Lung (tissue), 12 donors: ENCODE measurements around the gene LGI1. TPM values are rescaled to one million over a fixed set of nuclear protein-coding genes. Genes with fewer than 3 reads are reported as not detected.

Experiments
- ATAC-seq: fragments of 200-7000 bp; cut with Tn5 transposase; one replicate; pipeline ENCODE4 v1.9.1; 2020; ENCODE audit warnings: moderate number of reproducible peaks; ENCODE audit not compliant: insufficient read depth, low FRiP score
- DNase-seq, 3 donors: peaks; one replicate each; pipeline ENCODE4 v3.0.0-alpha.2; 2013 to 2017
- H3K27ac ChIP-seq, 2 donors: one replicate each; pipeline ENCODE4 v1.5.1; 2013; ENCODE audit warnings: mild to moderate bottlenecking in 2 of 2, moderate library complexity in 2 of 2, control low read depth in 1 of 2, inconsistent platforms in 1 of 2, low read depth in 1 of 2, low read length in 1 of 2
- H3K27me3 ChIP-seq, 3 donors: one replicate each; pipeline ENCODE4 v1.5.1; 2013; ENCODE audit warnings: low read length in 2 of 3; ENCODE audit not compliant: control insufficient read depth in 3 of 3, insufficient read depth in 3 of 3
- H3K36me3 ChIP-seq, 4 donors: one replicate each; pipeline ENCODE4 v1.5.1; 2013; ENCODE audit warnings: low read length in 4 of 4, mild to moderate bottlenecking in 1 of 4, moderate library complexity in 1 of 4; ENCODE audit not compliant: control insufficient read depth in 4 of 4, insufficient read depth in 4 of 4
- H3K4me1 ChIP-seq, 5 donors: one replicate each; pipeline ENCODE4 v1.5.1; 2013; ENCODE audit warnings: low read length in 5 of 5, mild to moderate bottlenecking in 2 of 5, moderate library complexity in 1 of 5; ENCODE audit not compliant: control insufficient read depth in 5 of 5, insufficient read depth in 5 of 5
- H3K4me3 ChIP-seq: one replicate; pipeline ENCODE4 v1.5.1; 2013; ENCODE audit warnings: mild to moderate bottlenecking, control low read depth, moderate library complexity
- H3K9ac ChIP-seq, 2 donors: one replicate each; pipeline ENCODE4 v1.5.1; 2013; ENCODE audit warnings: low read length in 2 of 2, control low read depth in 1 of 2; ENCODE audit not compliant: insufficient read depth in 1 of 2
- H3K9me3 ChIP-seq, 4 donors: one replicate each; pipeline ENCODE4 v1.5.1; 2013; ENCODE audit warnings: low read length in 3 of 4, mild to moderate bottlenecking in 1 of 4, moderate library complexity in 1 of 4; ENCODE audit not compliant: control insufficient read depth in 4 of 4, insufficient read depth in 3 of 4
- WGBS, 2 donors: extraction: QIAGEN DNeasy Blood & Tissue Kit; methylation state at CpG; one replicate each; pipeline ENCODE4 v1.1.7; 2013; 5-methylcytosine and 5-hydroxymethylcytosine counted together
- polyA plus RNA-seq, 2 donors: library from polyadenylated mRNA; stranded (reverse); fragments of 200-250 nt; gene quantifications; one replicate each; pipeline ENCODE4 v1.2.1, GENCODE V29; 2013
- total RNA-seq, 2 donors: library from RNA; depleted of rRNA in 1 of 2; stranded (reverse); fragments of >200 nt in 1 of 2; gene quantifications; one replicate each; pipeline ENCODE4 v1.2.1, GENCODE V29; 2014 to 2021
- TF ChIP-seq, protein P1 (sequence below): IDR thresholded peaks from 2 replicates; pipeline ENCODE4 v1.5.1; 2012; ENCODE audit warnings: mild to moderate bottlenecking; ENCODE audit errors: control extremely low read depth, extremely low read depth
- donor health status: control.
- donor health status: control.
- donor health status: Bipolar disorder and iron deficiency.
- donor health status: healthy.
- donor health status: DM: yes; HTN: yes; CAD: no.

Gene LGI1
- total and polyA plus RNA-seq, 4 donors: 0.68 TPM; not detected in 3

GRCh38 chr10:93797825-93798224 lies 40.1 kb downstream of the LGI1 start:
- Histone ChIP-seq H3K36me3 (no peaks in the 10 kb centered on the region), H3K9ac (no peak overlapping the region), H3K27me3 (no peaks in the 10 kb centered on the region), H3K27ac (no peak overlapping the region), H3K9me3 (peaks cover 0 to 5% (median 0%) of the 10 kb centered on the region in 4 donors), H3K4me1 (no peaks in the 10 kb centered on the region), H3K4me3 (no peak overlapping the region)
- ATAC-seq (no peak), DNase-seq (no peak)
- TF ChIP-seq, protein P1, sequence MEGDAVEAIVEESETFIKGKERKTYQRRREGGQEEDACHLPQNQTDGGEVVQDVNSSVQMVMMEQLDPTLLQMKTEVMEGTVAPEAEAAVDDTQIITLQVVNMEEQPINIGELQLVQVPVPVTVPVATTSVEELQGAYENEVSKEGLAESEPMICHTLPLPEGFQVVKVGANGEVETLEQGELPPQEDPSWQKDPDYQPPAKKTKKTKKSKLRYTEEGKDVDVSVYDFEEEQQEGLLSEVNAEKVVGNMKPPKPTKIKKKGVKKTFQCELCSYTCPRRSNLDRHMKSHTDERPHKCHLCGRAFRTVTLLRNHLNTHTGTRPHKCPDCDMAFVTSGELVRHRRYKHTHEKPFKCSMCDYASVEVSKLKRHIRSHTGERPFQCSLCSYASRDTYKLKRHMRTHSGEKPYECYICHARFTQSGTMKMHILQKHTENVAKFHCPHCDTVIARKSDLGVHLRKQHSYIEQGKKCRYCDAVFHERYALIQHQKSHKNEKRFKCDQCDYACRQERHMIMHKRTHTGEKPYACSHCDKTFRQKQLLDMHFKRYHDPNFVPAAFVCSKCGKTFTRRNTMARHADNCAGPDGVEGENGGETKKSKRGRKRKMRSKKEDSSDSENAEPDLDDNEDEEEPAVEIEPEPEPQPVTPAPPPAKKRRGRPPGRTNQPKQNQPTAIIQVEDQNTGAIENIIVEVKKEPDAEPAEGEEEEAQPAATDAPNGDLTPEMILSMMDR: no peak
- WGBS, 2 donors: 80 to 84% methylated on average over 2 of the region's 2 CpGs

GRCh38 chr10:93799155-93799708 lies 41.5 kb downstream of the LGI1 start:
- no peak overlapping the region for H3K9ac ChIP-seq
- H3K4me1 ChIP-seq: no peaks in the 10 kb centered on the region
- TF ChIP-seq, protein P1: no peak
- ATAC-seq: no peak
- H3K27ac ChIP-seq: no peak overlapping the region
- no peaks in the 10 kb centered on the region for H3K36me3 ChIP-seq
- no peak for DNase-seq
- no peaks in the 10 kb centered on the region for H3K27me3 ChIP-seq
- no peak overlapping the region for H3K4me3 ChIP-seq
- 73 to 75% methylated on average over 5 of the region's 5 CpGs for WGBS, 2 donors
- peaks cover 0 to 7% (median 0%) of the 10 kb centered on the region in 4 donors for H3K9me3 ChIP-seq

DNA sequence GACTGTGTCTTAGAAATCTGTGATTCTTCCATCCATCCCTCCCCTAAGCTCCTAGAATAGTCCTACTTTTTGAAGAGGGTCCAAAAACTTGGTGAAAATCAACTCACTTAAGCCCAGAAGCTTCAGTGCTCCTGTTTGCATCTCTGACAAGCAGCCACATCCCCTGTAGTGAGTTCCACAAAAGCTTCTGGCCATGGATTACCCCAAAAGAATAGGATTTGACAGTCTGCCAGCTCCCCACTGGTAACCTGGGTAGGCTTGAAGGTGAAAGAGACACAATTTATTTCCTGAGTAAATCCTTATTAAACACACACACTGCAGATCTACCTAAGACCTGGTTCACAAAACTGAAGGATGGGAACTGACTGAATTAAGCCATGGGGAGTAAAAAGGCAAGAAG lies 46.5 kb downstream of the LGI1 start:
- H3K9me3 ChIP-seq: peaks cover 0 to 4% (median 0%) of the 10 kb centered on the region in 4 donors
- no peak overlapping the region for H3K27ac ChIP-seq
- no peak overlapping the region for H3K4me3 ChIP-seq
- DNase-seq (no peak), ATAC-seq (no peak)
- no peak overlapping the region for H3K9ac ChIP-seq
- peaks cover 0 to 5% (median 0%) of the 10 kb centered on the region in 3 donors for H3K27me3 ChIP-seq
- no peaks in the 10 kb centered on the region for H3K4me1 ChIP-seq
- TF ChIP-seq, protein P1: no peak
- no peaks in the 10 kb centered on the region for H3K36me3 ChIP-seq

DNA sequence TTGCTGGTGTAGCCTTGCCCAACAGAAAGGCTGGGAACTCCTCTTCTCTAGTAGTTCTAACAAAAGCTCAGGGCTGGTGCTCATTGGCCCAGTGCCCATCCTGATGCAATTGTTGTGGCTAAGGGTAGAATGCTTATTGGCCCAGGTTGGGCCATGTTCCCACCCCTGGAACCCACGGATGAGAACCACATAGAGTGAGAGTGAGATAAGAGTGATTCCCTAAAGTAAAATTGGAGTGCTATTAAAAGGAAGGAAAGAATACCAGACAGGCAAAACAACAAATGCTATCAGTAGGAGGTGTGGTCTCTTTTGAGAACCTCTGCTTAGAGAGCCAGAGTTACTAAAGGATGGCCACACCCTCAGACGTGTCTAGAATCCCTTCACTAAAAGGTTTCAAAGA lies 49.2 kb downstream of the LGI1 start:
- no peaks in the 10 kb centered on the region for H3K4me1 ChIP-seq
- TF ChIP-seq, protein P1: no peak
- ATAC-seq (no peak), DNase-seq (no peak)
- no peaks in the 10 kb centered on the region for H3K36me3 ChIP-seq
- no peak overlapping the region for H3K4me3 ChIP-seq
- 32 to 66% methylated on average over 2 of the region's 2 CpGs for WGBS, 2 donors
- H3K27me3 ChIP-seq: peaks cover 0 to 5% (median 0%) of the 10 kb centered on the region in 3 donors
- H3K27ac ChIP-seq: no peak overlapping the region
- H3K9me3 ChIP-seq: peaks cover 0 to 2% (median 0%) of the 10 kb centered on the region in 4 donors
- H3K9ac ChIP-seq: no peak overlapping the region
